ENCODE measurements around the gene DLGAP3. TPM values are rescaled to one million over a fixed set of nuclear protein-coding genes. Genes with fewer than 3 reads are reported as not detected.

The DLGAP3 gene
- total RNA-seq, 1 donor from 2014 or later: 0.21 TPM

GRCh38 chr1:34898330-34898761, 31.1 kb downstream of the DLGAP3 start:
- Mint-ChIP-seq H3K27ac (ENCODE audit: unreplicated experiment) (no peak overlapping the region), H3K27me3 (ENCODE audit: unreplicated experiment) (peaks cover 12% of the 10 kb centered on the region), H3K36me3 (ENCODE audit: unreplicated experiment) (no peaks in the 10 kb centered on the region), H3K4me1 (ENCODE audit: unreplicated experiment) (no peaks in the 10 kb centered on the region), H3K4me3 (ENCODE audit: unreplicated experiment) (no peak overlapping the region), H3K9me3 (ENCODE audit: unreplicated experiment) (no peaks in the 10 kb centered on the region)
- no peak for DNase-seq (ENCODE audit: extremely low spot score, unreplicated experiment)
- no peak for TF ChIP-seq CTCF (IDR thresholded peaks at IDR 0.05)

GRCh38 chr1:34896612-34897011, 32.8 kb downstream of the DLGAP3 start:
- no peaks in the 10 kb centered on the region for H3K4me1 Mint-ChIP-seq (ENCODE audit: unreplicated experiment)
- DNase-seq (ENCODE audit: extremely low spot score, unreplicated experiment): no peak
- no peak overlapping the region for H3K27ac Mint-ChIP-seq (ENCODE audit: unreplicated experiment)
- H3K4me3 Mint-ChIP-seq (ENCODE audit: unreplicated experiment): no peak overlapping the region
- peaks cover 9% of the 10 kb centered on the region for H3K9me3 Mint-ChIP-seq (ENCODE audit: unreplicated experiment)
- H3K36me3 Mint-ChIP-seq (ENCODE audit: unreplicated experiment): no peaks in the 10 kb centered on the region
- H3K27me3 Mint-ChIP-seq (ENCODE audit: unreplicated experiment): peaks cover 6% of the 10 kb centered on the region
- peak; percentile 33 for TF ChIP-seq CTCF (IDR thresholded peaks at IDR 0.05)

GRCh38 chr1:34889705-34890104, 39.7 kb downstream of the DLGAP3 start:
- DNase-seq (ENCODE audit: extremely low spot score, unreplicated experiment): no peak
- no peak for TF ChIP-seq CTCF (IDR thresholded peaks at IDR 0.05)
- Mint-ChIP-seq H3K27me3 (ENCODE audit: unreplicated experiment) (peaks cover 27% of the 10 kb centered on the region), H3K4me1 (ENCODE audit: unreplicated experiment) (peaks cover 3% of the 10 kb centered on the region), H3K36me3 (ENCODE audit: unreplicated experiment) (no peaks in the 10 kb centered on the region), H3K9me3 (ENCODE audit: unreplicated experiment) (peaks cover 9% of the 10 kb centered on the region), H3K27ac (ENCODE audit: unreplicated experiment) (no peak overlapping the region), H3K4me3 (ENCODE audit: unreplicated experiment) (no peak overlapping the region)

- peaks cover 46% of the 10 kb centered on the region for H3K27me3 Mint-ChIP-seq (ENCODE audit: unreplicated experiment)
- H3K9me3 Mint-ChIP-seq (ENCODE audit: unreplicated experiment): peaks cover 9% of the 10 kb centered on the region
- TF ChIP-seq CTCF (IDR thresholded peaks at IDR 0.05): no peak
- DNase-seq (ENCODE audit: extremely low spot score, unreplicated experiment): no peak
- H3K36me3 Mint-ChIP-seq (ENCODE audit: unreplicated experiment): no peaks in the 10 kb centered on the region
- H3K4me1 Mint-ChIP-seq (ENCODE audit: unreplicated experiment): peaks cover 3% of the 10 kb centered on the region
- no peak overlapping the region for H3K27ac Mint-ChIP-seq (ENCODE audit: unreplicated experiment)
- H3K4me3 Mint-ChIP-seq (ENCODE audit: unreplicated experiment): no peak overlapping the region
Observed at GRCh38 chr1:34887593-34887992, 41.9 kb downstream of the DLGAP3 start.

DNA sequence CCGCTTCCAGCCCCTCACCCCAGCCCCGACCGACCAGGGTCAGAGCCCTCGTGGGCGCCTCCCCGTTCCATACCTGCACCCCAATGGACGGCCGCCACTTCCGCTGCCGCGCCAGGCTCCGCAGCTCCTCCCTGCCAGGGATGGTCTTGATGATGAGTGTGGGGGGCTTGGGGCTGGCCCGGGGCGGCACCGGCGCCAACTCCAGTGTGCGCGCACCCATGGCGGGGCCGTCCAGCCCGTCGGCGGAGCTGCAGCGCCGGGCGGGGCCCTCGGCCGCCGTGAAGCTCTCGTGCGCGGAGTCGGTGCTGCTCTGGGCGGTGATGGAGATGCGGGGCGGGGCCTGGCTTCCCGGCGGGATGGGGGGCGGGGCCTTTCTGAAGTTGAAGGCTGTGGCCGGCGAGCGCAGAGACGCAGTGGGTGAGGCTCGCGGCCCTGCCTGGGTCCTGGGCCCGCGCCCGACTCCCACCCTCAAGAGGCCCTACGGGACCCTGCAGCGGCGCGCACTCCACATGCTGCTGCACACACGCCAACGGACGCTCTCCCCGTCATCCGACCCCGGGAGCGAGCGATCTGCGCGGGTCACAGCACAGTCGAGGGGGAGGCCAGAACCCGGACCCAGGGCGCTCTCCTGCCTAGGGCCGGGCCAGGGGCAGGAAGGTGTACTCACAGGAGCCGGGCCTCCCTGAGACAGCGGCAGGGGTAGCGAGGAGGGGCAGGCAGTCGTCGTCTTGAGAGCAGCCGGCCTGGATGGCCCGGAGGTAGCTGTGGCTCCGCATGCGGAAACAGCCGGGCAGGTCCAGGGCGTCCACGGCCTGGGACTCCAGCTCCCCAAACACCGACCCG, 43.8 kb downstream of the DLGAP3 start:
- Mint-ChIP-seq H3K4me3 (ENCODE audit: unreplicated experiment) (peak overlapping the region; percentile 18), H3K27ac (ENCODE audit: unreplicated experiment) (no peak overlapping the region), H3K27me3 (ENCODE audit: unreplicated experiment) (peaks cover 48% of the 10 kb centered on the region), H3K4me1 (ENCODE audit: unreplicated experiment) (peaks cover 3% of the 10 kb centered on the region), H3K36me3 (ENCODE audit: unreplicated experiment) (no peaks in the 10 kb centered on the region), H3K9me3 (ENCODE audit: unreplicated experiment) (no peaks in the 10 kb centered on the region)
- no peak for DNase-seq (ENCODE audit: extremely low spot score, unreplicated experiment)
- TF ChIP-seq CTCF (IDR thresholded peaks at IDR 0.05): no peak

Measured in osteocyte (in vitro differentiated cells).